ACC112 (cell line): Measurements from ENCODE around the gene SLC50A1.

Experiments
- H2AFZ ChIP-seq: fragments of 200-600 bp; sonication (generic); one replicate; pipeline ENCODE4 v1.6.0; 2017; ENCODE audit warnings: antibody characterized with exemption, low read length; ENCODE audit not compliant: unreplicated experiment
- H3K27ac ChIP-seq: fragments of 200-600 bp; sonication (generic); 2 replicates; pipeline ENCODE4 v1.5.1; 2014; ENCODE audit warnings: low read depth, mild to moderate bottlenecking, antibody characterized with exemption, low read length, moderate library complexity
- H3K27me3 ChIP-seq: fragments of 200-600 bp; sonication (generic); 2 replicates; pipeline ENCODE4 v1.6.1; 2014; ENCODE audit warnings: mild to moderate bottlenecking, antibody characterized with exemption, low read length, moderate library complexity, mixed read lengths; ENCODE audit not compliant: insufficient read depth
- H3K36me3 ChIP-seq: fragments of 200-600 bp; sonication (generic); 2 replicates; pipeline ENCODE4 v1.6.1; 2016; ENCODE audit warnings: mild to moderate bottlenecking, antibody characterized with exemption, low read length, moderate library complexity, mixed read lengths; ENCODE audit not compliant: insufficient read depth
- H3K4me1 ChIP-seq: fragments of 200-600 bp; sonication (generic); one replicate; pipeline ENCODE4 v1.6.1; 2016; ENCODE audit warnings: low read length, mixed read lengths; ENCODE audit not compliant: insufficient read depth, unreplicated experiment, control insufficient read depth
- H3K4me3 ChIP-seq: fragments of 200-600 bp; sonication (generic); 2 replicates; pipeline ENCODE4 v1.5.1; 2014; ENCODE audit warnings: mild to moderate bottlenecking, low read depth, low read length
- H3K79me2 ChIP-seq: fragments of 200-600 bp; sonication (generic); one replicate; pipeline ENCODE4 v1.6.0; 2016; ENCODE audit warnings: low read length; ENCODE audit not compliant: control insufficient read depth, unreplicated experiment, insufficient read depth

SLC50A1 gene

GRCh38 chr1:155127105-155127966 lies 8.3 kb upstream of the SLC50A1 start, which contains the start of gene EFNA1:
EFNA1 (plus strand) TSS chr1:155127876; CDS start chr1:155127978, 102 bp downstream.
- no peaks in the 10 kb centered on the region for H3K36me3 ChIP-seq
- H2AFZ ChIP-seq, result peak within 1 kb of the TSS; percentile 9
- H3K27me3 ChIP-seq, result peaks cover 49% of the 10 kb centered on the region
- H3K4me3 ChIP-seq, result peak within 1 kb of the TSS; percentile 74
- H3K79me2 ChIP-seq, result no peaks in the 10 kb centered on the region
- H3K27ac ChIP-seq, result no peak within 1 kb of the TSS
- peaks cover 13% of the 10 kb centered on the region for H3K4me1 ChIP-seq

DNA sequence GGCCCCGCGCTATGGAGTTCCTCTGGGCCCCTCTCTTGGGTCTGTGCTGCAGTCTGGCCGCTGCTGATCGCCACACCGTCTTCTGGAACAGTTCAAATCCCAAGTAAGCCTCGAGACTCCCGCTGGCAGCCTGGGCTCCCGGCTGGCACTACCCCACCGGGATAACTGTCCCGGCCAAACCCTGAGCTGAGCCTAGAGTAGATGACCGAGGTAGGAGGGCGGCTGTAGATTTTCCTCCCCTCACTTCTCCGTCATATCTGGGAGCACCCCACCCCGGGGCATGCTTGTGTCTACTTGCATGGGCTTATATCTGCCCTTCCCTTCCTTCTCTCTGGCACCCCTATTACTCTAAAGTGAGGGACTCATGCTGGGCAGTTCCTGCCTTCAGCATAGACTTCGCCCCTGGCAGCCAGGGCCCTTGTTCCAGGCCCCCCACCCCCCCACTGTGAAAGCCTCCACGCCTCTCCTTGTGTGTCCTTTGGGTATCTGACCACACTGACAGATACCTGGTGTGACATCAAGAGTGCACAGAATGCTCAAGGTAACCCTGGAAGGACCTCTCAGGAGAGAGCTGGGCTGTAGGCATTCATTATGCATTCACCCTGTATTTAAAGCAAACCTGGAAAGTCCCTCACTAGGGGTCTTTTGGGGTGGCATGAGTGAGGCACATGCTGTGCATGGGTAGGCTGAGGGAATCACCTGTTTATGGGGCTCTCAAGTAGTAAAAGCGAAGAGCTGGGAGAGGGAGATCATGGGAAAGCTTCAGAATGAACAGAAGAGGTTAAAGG lies 7.5 kb upstream of the SLC50A1 start:
- Histone ChIP-seq H3K4me3 (peak overlapping the region; percentile 74), H3K36me3 (no peaks in the 10 kb centered on the region), H2AFZ (no peak overlapping the region), H3K79me2 (no peaks in the 10 kb centered on the region), H3K4me1 (peaks cover 13% of the 10 kb centered on the region), H3K27ac (no peak overlapping the region), H3K27me3 (peaks cover 47% of the 10 kb centered on the region)

DNA sequence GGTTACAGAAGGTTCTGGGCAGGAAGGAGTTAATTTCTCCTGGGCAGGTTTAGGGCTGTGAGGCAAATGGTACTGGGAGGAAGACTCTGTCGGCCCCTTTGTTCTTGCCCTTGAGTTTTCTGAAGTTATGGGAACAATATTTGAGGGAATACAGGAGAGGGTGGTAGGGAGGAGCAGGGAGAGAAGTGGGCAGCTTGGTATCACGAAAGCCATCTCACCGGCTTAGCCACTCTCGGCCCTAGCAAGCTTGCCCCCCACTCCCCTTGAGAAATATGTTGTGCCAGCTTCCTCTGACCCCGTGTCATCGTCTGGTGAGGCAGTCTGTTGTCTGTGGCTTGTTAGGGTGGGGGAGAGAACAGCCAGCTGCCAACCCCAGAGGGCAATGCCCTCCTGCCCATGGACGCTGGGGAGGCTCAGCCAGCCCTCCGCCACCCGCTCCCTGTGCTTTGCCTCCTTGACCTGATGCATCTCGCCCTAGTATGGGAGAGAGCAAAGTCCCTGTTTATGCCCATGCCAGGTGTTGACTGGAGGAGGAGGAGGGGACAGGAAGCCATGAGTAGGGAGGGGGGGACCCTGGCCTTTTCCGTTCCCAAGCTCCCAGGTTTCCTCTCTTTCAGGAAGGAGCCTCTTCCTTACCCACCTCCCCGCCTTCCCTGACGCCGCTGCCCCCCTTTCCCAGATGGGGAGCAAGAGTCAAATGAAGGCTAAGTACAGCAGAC lies 6.7 kb upstream of the SLC50A1 start:
- peaks cover 47% of the 10 kb centered on the region for H3K27me3 ChIP-seq

DNA sequence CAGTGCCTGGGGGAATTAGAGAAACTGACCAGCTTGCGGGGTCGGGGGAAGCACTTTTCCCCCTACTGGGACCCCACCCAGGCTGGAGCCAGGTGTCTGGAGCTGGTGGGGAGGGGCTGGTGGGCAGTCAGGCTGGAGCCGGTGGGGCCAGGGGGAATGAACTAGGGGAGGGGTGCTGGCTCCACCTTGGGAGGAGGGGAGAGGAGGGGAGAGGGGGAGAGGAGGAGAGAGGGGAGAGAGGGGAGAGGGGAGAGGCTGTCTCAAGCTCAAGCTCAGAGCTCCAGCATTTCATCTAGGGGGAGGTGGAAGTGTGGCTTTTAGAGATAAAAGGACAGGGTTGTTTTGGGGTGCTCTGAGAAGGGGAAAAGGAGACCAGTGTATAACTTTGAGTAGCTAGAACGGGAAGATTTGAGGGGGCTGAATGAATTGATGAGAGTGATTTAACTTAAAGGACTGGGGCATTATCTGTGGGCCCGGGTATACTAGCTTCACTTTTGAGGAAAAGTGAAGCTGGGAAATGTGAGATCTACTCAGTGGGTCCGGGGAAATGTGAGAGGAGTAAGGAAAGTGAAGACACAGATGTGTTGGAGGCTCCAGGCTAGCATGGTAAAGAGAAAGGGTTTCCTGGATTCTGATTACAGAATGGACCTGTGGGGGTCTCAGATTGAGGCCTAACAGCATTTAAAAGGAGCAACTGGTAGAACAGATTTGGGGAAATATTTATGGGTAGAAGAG lies 5.2 kb upstream of the SLC50A1 start:
- Histone ChIP-seq H3K36me3 (no peaks in the 10 kb centered on the region), H3K4me1 (peaks cover 21% of the 10 kb centered on the region), H3K4me3 (no peak overlapping the region), H2AFZ (no peak overlapping the region), H3K27ac (no peak overlapping the region), H3K79me2 (no peaks in the 10 kb centered on the region), H3K27me3 (peaks cover 37% of the 10 kb centered on the region)

More for the DNA sequence above, 6.7 kb upstream of the SLC50A1 start:
- Histone ChIP-seq H3K79me2 (no peaks in the 10 kb centered on the region), H3K4me3 (peak overlapping the region; percentile 74; the same call in 1 of the 2 replicates), H3K27ac (no peak overlapping the region), H2AFZ (no peak overlapping the region), H3K4me1 (peaks cover 13% of the 10 kb centered on the region), H3K36me3 (no peaks in the 10 kb centered on the region)

- Histone ChIP-seq H3K4me1 (peaks cover 18% of the 10 kb centered on the region), H3K79me2 (no peaks in the 10 kb centered on the region), H2AFZ (no peak overlapping the region), H3K4me3 (no peak overlapping the region), H3K27ac (no peak overlapping the region), H3K27me3 (peaks cover 29% of the 10 kb centered on the region), H3K36me3 (no peaks in the 10 kb centered on the region)
Observed at GRCh38 chr1:155131285-155131684, 4.4 kb upstream of the SLC50A1 start.

DNA sequence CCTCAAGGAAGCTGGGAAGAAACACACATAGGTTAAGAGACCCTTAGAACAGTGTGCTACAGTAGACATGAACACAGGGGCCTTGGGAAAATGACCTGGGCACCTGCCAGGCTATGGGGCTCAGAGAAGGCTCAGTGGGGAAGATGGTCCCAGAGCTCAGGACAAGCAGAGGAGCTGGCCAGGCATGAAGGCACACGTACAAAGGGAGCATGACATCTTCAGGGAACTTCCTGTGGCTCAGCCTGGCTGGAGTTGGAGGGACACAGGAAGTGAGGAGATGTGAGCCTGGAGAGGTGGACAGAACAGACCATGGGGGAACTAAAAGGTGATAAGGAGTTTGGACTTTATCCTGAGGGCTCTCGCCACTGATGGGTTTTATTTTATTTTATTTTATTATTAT lies 3.8 kb upstream of the SLC50A1 start:
- Histone ChIP-seq H3K4me3 (no peak overlapping the region), H3K27ac (no peak overlapping the region), H3K4me1 (peaks cover 18% of the 10 kb centered on the region), H3K79me2 (peaks cover 3% of the 10 kb centered on the region), H3K27me3 (peaks cover 23% of the 10 kb centered on the region), H2AFZ (no peak overlapping the region), H3K36me3 (no peaks in the 10 kb centered on the region)

DNA sequence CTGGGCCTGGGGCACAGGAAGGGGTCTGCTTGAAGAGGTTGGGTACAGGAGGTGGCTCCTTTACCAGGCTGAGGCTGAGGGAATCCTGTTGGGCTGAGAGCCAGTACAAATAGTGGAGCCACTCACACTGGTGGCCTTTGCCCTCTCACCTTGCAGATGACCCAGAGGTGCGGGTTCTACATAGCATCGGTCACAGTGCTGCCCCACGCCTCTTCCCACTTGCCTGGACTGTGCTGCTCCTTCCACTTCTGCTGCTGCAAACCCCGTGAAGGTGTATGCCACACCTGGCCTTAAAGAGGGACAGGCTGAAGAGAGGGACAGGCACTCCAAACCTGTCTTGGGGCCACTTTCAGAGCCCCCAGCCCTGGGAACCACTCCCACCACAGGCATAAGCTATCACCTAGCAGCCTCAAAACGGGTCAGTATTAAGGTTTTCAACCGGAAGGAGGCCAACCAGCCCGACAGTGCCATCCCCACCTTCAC lies 1.8 kb upstream of the SLC50A1 start:
- Histone ChIP-seq H3K36me3 (peaks cover 3% of the 10 kb centered on the region; the same call in 1 of the 2 replicates), H3K79me2 (peaks cover 22% of the 10 kb centered on the region), H3K27ac (no peak overlapping the region; the same call in 1 of the 2 replicates)

GRCh38 chr1:155134322-155134721 lies 1.3 kb upstream of the SLC50A1 start:
- H3K4me1 ChIP-seq, result peaks cover 26% of the 10 kb centered on the region

More for the DNA sequence above, 1.8 kb upstream of the SLC50A1 start:
- H2AFZ ChIP-seq, result no peak overlapping the region
- no peak overlapping the region for H3K4me3 ChIP-seq
- H3K4me1 ChIP-seq, result peaks cover 22% of the 10 kb centered on the region
- peaks cover 4% of the 10 kb centered on the region for H3K27me3 ChIP-seq

DNA sequence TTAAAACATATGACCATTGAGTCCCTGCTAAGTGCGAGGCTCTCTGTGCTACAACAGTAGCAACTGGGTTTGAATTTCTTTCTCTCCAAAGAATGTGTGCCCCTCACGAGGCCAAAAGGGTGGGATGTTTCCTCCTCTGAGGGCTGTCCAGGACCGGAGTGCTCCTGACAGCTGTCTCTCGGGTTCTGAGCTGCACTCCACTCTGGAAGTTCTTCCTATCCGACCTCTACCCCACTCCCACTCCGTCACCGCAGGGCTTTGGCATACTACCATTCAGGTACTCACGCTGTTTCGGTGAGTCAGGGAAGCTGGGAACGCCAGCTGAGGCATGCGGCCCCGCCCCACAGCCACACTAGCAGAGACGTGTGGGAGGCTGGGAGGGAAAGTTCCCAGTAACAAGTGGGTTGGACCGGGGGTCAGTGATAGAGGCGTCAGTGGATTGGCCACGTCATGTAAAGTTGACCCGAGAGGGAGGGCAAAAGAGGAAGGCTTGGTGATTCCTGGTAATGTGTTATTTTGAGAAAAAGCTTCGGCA lies 705 bp upstream of the SLC50A1 start:
- Histone ChIP-seq H2AFZ (no peak overlapping the region), H3K4me1 (peaks cover 26% of the 10 kb centered on the region), H3K27me3 (no peaks in the 10 kb centered on the region), H3K79me2 (peaks cover 29% of the 10 kb centered on the region), H3K27ac (peak overlapping the region; percentile 96), H3K4me3 (peak overlapping the region; percentile 82), H3K36me3 (peaks cover 3% of the 10 kb centered on the region; the same call in 1 of the 2 replicates)

More at GRCh38 chr1:155134322-155134721, 1.3 kb upstream of the SLC50A1 start:
- peaks cover 3% of the 10 kb centered on the region; the same call in 1 of the 2 replicates for H3K36me3 ChIP-seq
- H3K27me3 ChIP-seq, result no peaks in the 10 kb centered on the region
- peaks cover 25% of the 10 kb centered on the region for H3K79me2 ChIP-seq
- no peak overlapping the region for H2AFZ ChIP-seq
- peak overlapping the region; percentile 96 for H3K27ac ChIP-seq
- peak overlapping the region; percentile 82 for H3K4me3 ChIP-seq
